Astrocyte of the cerebellum (primary cell): ENCODE results near the gene DHX58.

Source experiments
- DNase-seq: peaks from one replicate; pipeline ENCODE4 v3.0.0-alpha.2; 2011; ENCODE audit warnings: low read depth
- H3K4me3 ChIP-seq: 2 replicates; pipeline ENCODE4 v1.5.1; 2011; ENCODE audit warnings: mild to moderate bottlenecking, low read depth, low read length, moderate library complexity
- CTCF ChIP-seq: IDR thresholded peaks from 2 replicates; pipeline ENCODE4 v1.5.1; 2012; ENCODE audit warnings: low read length, low read depth, moderate library complexity, mild to moderate bottlenecking; ENCODE audit errors: missing control alignments
- in situ Hi-C: cut with HindIII; loops from 2 replicates; pipeline ENCODE4 v1.10.0; 2017; ENCODE audit warnings: low sequenced_read_pairs

Gene DHX58

GRCh38 chr17:42120770-42121769 lies 8.6 kb upstream of the DHX58 start, which contains the start of gene KAT2A:
KAT2A (minus strand) TSS chr17:42121367; CDS start chr17:42121304, 63 bp downstream.
- in situ Hi-C loops, result no loop called here
- DNase-seq, result no peak
- no peak for TF ChIP-seq CTCF
- peak within 1 kb of the TSS; percentile 50 for H3K4me3 ChIP-seq

GRCh38 chr17:42120161-42120769 lies 7.8 kb upstream of the DHX58 start:
- in situ Hi-C loops, result no loop called here

GRCh38 chr17:42119301-42119700 lies 6.8 kb upstream of the DHX58 start:
- H3K4me3 ChIP-seq, result no peak overlapping the region
- no peak for DNase-seq
- no peak for TF ChIP-seq CTCF
- in situ Hi-C loops, result no loop called here

More at GRCh38 chr17:42120161-42120769, 7.8 kb upstream of the DHX58 start:
- H3K4me3 ChIP-seq, result peak overlapping the region; percentile 50
- no peak for DNase-seq
- TF ChIP-seq CTCF, result no peak

GRCh38 chr17:42118545-42118944 lies 6.0 kb upstream of the DHX58 start:
- H3K4me3 ChIP-seq, result no peak overlapping the region
- TF ChIP-seq CTCF, result peak; percentile 55
- in situ Hi-C loops, result no loop called here
- DNase-seq, result no peak

- no peak overlapping the region for H3K4me3 ChIP-seq
- no peak for DNase-seq
- in situ Hi-C loops, result no loop called here
- no peak for TF ChIP-seq CTCF
Observed at GRCh38 chr17:42118126-42118510, 5.6 kb upstream of the DHX58 start.

GRCh38 chr17:42117397-42118125 lies 5.0 kb upstream of the DHX58 start:
- no peak overlapping the region for H3K4me3 ChIP-seq
- TF ChIP-seq CTCF, result no peak
- in situ Hi-C loops, result no loop called here
- DNase-seq, result no peak
